B cell (primary cell): ENCODE data around the gene BCKDK. TPM values are rescaled to one million over a fixed set of nuclear protein-coding genes. Genes with fewer than 3 reads are reported as not detected.

Source experiments
- ATAC-seq: fragments of 200-7000 bp; cut with Tn5 transposase; one replicate; pipeline ENCODE4 v1.10.0; 2021; ENCODE audit warnings: low read depth, mild to moderate bottlenecking, moderate number of reproducible peaks, moderate library complexity
- CTCF ChIA-PET: fragments of 350-600 bp; sonication (Branson Sonifier 250); formaldehyde crosslinking; loops from one replicate; lab custom pipeline; 2021; ENCODE audit warnings: antibody characterized with exemption, inconsistent platforms; lab: Charles Lee
- POLR2A ChIA-PET: fragments of 350-600 bp; sonication (Branson Sonifier 250); formaldehyde crosslinking; loops from one replicate; lab custom pipeline; 2021; ENCODE audit warnings: antibody characterized with exemption; lab: Charles Lee
- DNase-seq: peaks from one replicate; pipeline ENCODE4 v3.0.0; 2013
- H2AFZ ChIP-seq: 2 replicates; pipeline ENCODE4 v1.6.1; 2012; ENCODE audit warnings: mild to moderate bottlenecking, low read depth, low read length; ENCODE audit not compliant: insufficient read depth, poor library complexity, severe bottlenecking
- H3K27ac ChIP-seq, 2 donors: 1 replicate in 1 of 2; 2 replicates in 1 of 2; pipeline ENCODE4 v1.5.1; 2012 to 2013; ENCODE audit warnings: low read length in 2 of 2, mild to moderate bottlenecking in 2 of 2, moderate library complexity in 1 of 2
- H3K27me3 ChIP-seq, 4 experiments: fragments of 200-600 bp in 1 of 4; sonication (generic) in 1 of 4; replicated peaks in 1 of 4; 1 replicate in 2 of 4; 2 replicates in 2 of 4; pipeline versions ENCODE4 v1.6.1 to v1.7.0; 2013 to 2016; ENCODE audit warnings: low read length in 3 of 4, mild to moderate bottlenecking in 2 of 4, mixed read lengths in 1 of 4, moderate library complexity in 1 of 4; ENCODE audit not compliant: insufficient read depth in 4 of 4, control insufficient read depth in 3 of 4; ENCODE audit errors: control extremely low read depth in 1 of 4
- H3K36me3 ChIP-seq, 2 experiments: replicated peaks in 1 of 2; 1 replicate in 1 of 2; 2 replicates in 1 of 2; pipeline versions ENCODE4 v1.6.1 to v1.7.1; 2013; ENCODE audit warnings: low read length in 1 of 2; ENCODE audit not compliant: insufficient read depth in 2 of 2, control insufficient read depth in 1 of 2; ENCODE audit errors: control extremely low read depth in 1 of 2, extremely low read depth in 1 of 2
- H3K4me1 ChIP-seq, 2 donors: fragments of 200-600 bp in 1 of 2; sonication (generic) in 1 of 2; 1 replicate in 1 of 2; 2 replicates in 1 of 2; pipeline versions ENCODE4 v1.5.1 to v1.6.1; 2013 to 2017; ENCODE audit warnings: low read length in 2 of 2; ENCODE audit not compliant: control insufficient read depth in 2 of 2, insufficient read depth in 2 of 2
- H3K4me2 ChIP-seq: replicated peaks from 2 replicates; pipeline ENCODE3; 2012; ENCODE audit warnings: mild to moderate bottlenecking, low read depth, low read length; ENCODE audit not compliant: poor library complexity, severe bottlenecking
- H3K4me3 ChIP-seq, 5 experiments: fragments of 200-600 bp in 1 of 5; sonication (generic) in 1 of 5; 1 replicate in 3 of 5; 2 replicates in 2 of 5; pipeline versions ENCODE4 v1.5.1 to v1.7.0; 2011 to 2016; ENCODE audit warnings: low read length in 4 of 5, mild to moderate bottlenecking in 4 of 5, low read depth in 2 of 5, control low read depth in 1 of 5, moderate library complexity in 1 of 5; ENCODE audit not compliant: insufficient read depth in 1 of 5; ENCODE audit errors: control extremely low read depth in 1 of 5, extremely low read depth in 1 of 5
- H3K79me2 ChIP-seq: fragments of 200-600 bp; sonication (generic); one replicate; pipeline ENCODE4 v1.6.0; 2016; ENCODE audit warnings: low read length; ENCODE audit not compliant: control insufficient read depth, insufficient read depth
- H3K9ac ChIP-seq: fragments of 200-600 bp; sonication (generic); 2 replicates; pipeline ENCODE4 v1.6.1; 2017; ENCODE audit warnings: mild to moderate bottlenecking, low read length, moderate library complexity
- H3K9me3 ChIP-seq, 3 donors: one replicate each; pipeline versions ENCODE4 v1.6.1 to v1.7.1; 2013; ENCODE audit warnings: low read length in 2 of 3; ENCODE audit not compliant: control insufficient read depth in 2 of 3, insufficient read depth in 1 of 3; ENCODE audit errors: control extremely low read depth in 1 of 3
- H4K20me1 ChIP-seq: 2 replicates; pipeline ENCODE4 v1.6.0; 2012; ENCODE audit warnings: mild to moderate bottlenecking, low read length; ENCODE audit not compliant: insufficient read depth, control insufficient read depth, poor library complexity, severe bottlenecking
- H3K27ac Mint-ChIP-seq: one replicate; pipeline ENCODE4 v1.8.0; 2021; ENCODE audit warnings: mixed read lengths
- H3K27me3 Mint-ChIP-seq: one replicate; pipeline ENCODE4 v1.8.0; 2021; ENCODE audit warnings: mixed read lengths
- H3K4me1 Mint-ChIP-seq: one replicate; pipeline ENCODE4 v1.8.0; 2021; ENCODE audit warnings: mixed read lengths
- H3K4me3 Mint-ChIP-seq: one replicate; pipeline ENCODE4 v1.8.0; 2021; ENCODE audit warnings: mixed read lengths
- H3K9me3 Mint-ChIP-seq: one replicate; pipeline ENCODE4 v1.8.0; 2022; ENCODE audit warnings: mixed read lengths; ENCODE audit not compliant: insufficient read depth
- CTCF ChIP-seq: fragments of 200-600 bp; IDR thresholded peaks from one replicate; pipeline ENCODE4 v1.8.0; 2022; ENCODE audit warnings: antibody characterized with exemption, mild to moderate bottlenecking
- EZH2 ChIP-seq: IDR thresholded peaks from 2 replicates; pipeline ENCODE4 v1.6.1; 2012; ENCODE audit warnings: borderline replicate concordance, low read depth, mild to moderate bottlenecking, moderate library complexity, low read length; ENCODE audit not compliant: insufficient read depth, poor library complexity, severe bottlenecking
- WGBS: methylation state at CpG from one replicate; pipeline ENCODE4 v1.1.5; 2013; ENCODE audit warnings: missing lambda C conversion rate; ENCODE audit not compliant: insufficient coverage; 5-methylcytosine and 5-hydroxymethylcytosine counted together
- intact Hi-C: fragments of 100-400 bp; cut with micrococcal nuclease; formaldehyde crosslinking; loops from one replicate; pipeline ENCODE4 v1.10.0; 2022
- polyA plus RNA-seq: library from polyadenylated mRNA; depleted of rRNA; stranded (reverse); fragments of >200 nt; gene quantifications from 2 replicates; pipeline ENCODE4 v1.2.3, GENCODE V29; 2012
- total RNA-seq, 2 donors: library from RNA; stranded (reverse); fragments of 120-200 nt in 1 of 2; gene quantifications; 1 replicate in 1 of 2; 2 replicates in 1 of 2; pipeline versions ENCODE4 v1.2.3 to v1.2.4, GENCODE V29; 2013 to 2022

Gene BCKDK
- total and polyA plus RNA-seq, 2 donors (not counting 1 experiment from before 2014, with no cell fraction given) = 24.7 to 27.6 TPM

GRCh38 chr16:31114468-31114867 lies 6.3 kb downstream of the BCKDK start:
- H3K36me3 ChIP-seq = peaks cover 1 to 34% of the 10 kb centered on the region in 2 experiments
- peaks cover 10 to 20% of the 10 kb centered on the region in 2 donors for H3K4me1 ChIP-seq
- ChIA-PET CTCF (interaction anchor here (0.8 kb wide), 1 partner anchor 27 kb away, joined by 3 read pairs; no protein-coding TSS in a partner anchor), POLR2A (interaction anchor here (0.6 kb wide), 1 partner anchor 132 kb away, joined by 3 read pairs; no protein-coding TSS in a partner anchor)
- ATAC-seq (no peak), DNase-seq (no peak)
- peaks cover 20% of the 10 kb centered on the region for H4K20me1 ChIP-seq
- no peak overlapping the region for H3K4me3 ChIP-seq
- no peak overlapping the region for H3K27ac ChIP-seq
- no peaks in the 10 kb centered on the region for H3K9me3 Mint-ChIP-seq
- 93% methylated on average over 3 of the region's 8 CpGs for WGBS
- no peak overlapping the region for H3K4me3 Mint-ChIP-seq
- H3K9ac ChIP-seq = no peak overlapping the region
- peaks cover 19% of the 10 kb centered on the region for H3K4me1 Mint-ChIP-seq
- H3K9me3 ChIP-seq = no peaks in the 10 kb centered on the region
- no peak for TF ChIP-seq EZH2
- TF ChIP-seq CTCF = no peak
- no peak overlapping the region for H3K27ac Mint-ChIP-seq
- H2AFZ ChIP-seq = no peak overlapping the region
- H3K27me3 ChIP-seq = no peaks in the 10 kb centered on the region
- H3K4me2 ChIP-seq = no peak overlapping the region
- H3K79me2 ChIP-seq = peaks cover 24% of the 10 kb centered on the region
- H3K27me3 Mint-ChIP-seq = no peaks in the 10 kb centered on the region
- intact Hi-C loops = no loop called here
